SU-DHL-6 (cell line): ENCODE data around the gene EFNA5.

ENCODE experiments used
- H2AFZ ChIP-seq: fragments of 200-600 bp; sonication (generic); 2 replicates; pipeline ENCODE4 v1.6.1; 2014; ENCODE audit warnings: low read depth, mild to moderate bottlenecking, moderate library complexity, mixed read lengths, antibody characterized with exemption, low read length; ENCODE audit not compliant: severe bottlenecking
- H3F3A ChIP-seq: fragments of 200-600 bp; shearing (Covaris generic); 2 replicates; pipeline ENCODE4 v1.6.0; 2016; ENCODE audit warnings: antibody characterized with exemption, mild to moderate bottlenecking; ENCODE audit not compliant: insufficient read depth
- H3K27ac ChIP-seq: fragments of 200-600 bp; sonication (generic); 2 replicates; pipeline ENCODE4 v1.5.1; 2016; ENCODE audit warnings: low read depth, mild to moderate bottlenecking, low read length, moderate library complexity, mixed read lengths
- H3K27me3 ChIP-seq: fragments of 200-600 bp; sonication (generic), shearing (Covaris generic); 2 replicates; pipeline ENCODE4 v1.6.0; 2014; ENCODE audit warnings: mild to moderate bottlenecking, low read length
- H3K36me3 ChIP-seq: fragments of 200-600 bp; sonication (generic); 2 replicates; pipeline ENCODE4 v1.6.1; 2014; ENCODE audit warnings: mild to moderate bottlenecking, low read length, mixed read lengths
- H3K4me2 ChIP-seq: fragments of 300-600, 200-600 bp; shearing (Covaris generic), sonication (generic); 2 replicates; pipeline ENCODE4 v1.6.0; 2014; ENCODE audit warnings: low read length, low read depth, mild to moderate bottlenecking; ENCODE audit not compliant: poor library complexity, severe bottlenecking
- H3K4me3 ChIP-seq: fragments of 200-600 bp; sonication (generic); 2 replicates; pipeline ENCODE4 v1.5.1; 2014; ENCODE audit warnings: antibody characterized with exemption, low read length, mild to moderate bottlenecking, mixed read lengths; ENCODE audit not compliant: insufficient read depth, poor library complexity, severe bottlenecking
- H3K79me2 ChIP-seq: fragments of 200-600 bp; sonication (generic); 2 replicates; pipeline ENCODE4 v1.6.1; 2014; ENCODE audit warnings: mild to moderate bottlenecking, low read length, moderate library complexity; ENCODE audit not compliant: insufficient read depth
- H3K9ac ChIP-seq: fragments of 200-600 bp; sonication (generic); 2 replicates; pipeline ENCODE4 v1.7.0; 2014; ENCODE audit warnings: mild to moderate bottlenecking, low read length
- H3K9me2 ChIP-seq: fragments of 200-600 bp; sonication (generic); replicated peaks from 2 replicates; pipeline ENCODE4 v1.6.1; 2014; ENCODE audit warnings: low read length; ENCODE audit not compliant: insufficient read depth
- H3K9me3 ChIP-seq: fragments of 200-600 bp; sonication (generic); 2 replicates; pipeline ENCODE4 v1.6.1; 2014; ENCODE audit warnings: low read length, mixed read lengths; ENCODE audit not compliant: insufficient read depth
- H4K20me1 ChIP-seq: fragments of 200-600 bp; sonication (generic); 2 replicates; pipeline ENCODE4 v1.6.1; 2014; ENCODE audit warnings: low read depth, mild to moderate bottlenecking, antibody characterized with exemption, low read length, moderate library complexity, mixed read lengths
- EZH2phosphoT487 ChIP-seq: fragments of 200-600 bp; sonication (generic), shearing (Covaris generic); conservative IDR thresholded peaks from 2 replicates; pipeline ENCODE4 v1.6.1; 2018; ENCODE audit warnings: mild to moderate bottlenecking, antibody characterized with exemption, low read length, moderate library complexity, mixed read lengths
- TF ChIP-seq, protein P1 (sequence below): fragments of 200-600 bp; sonication (generic); IDR thresholded peaks from one replicate; pipeline ENCODE4 v1.5.1; 2017; ENCODE audit warnings: antibody characterized with exemption, mild to moderate bottlenecking, low read length, moderate library complexity; ENCODE audit not compliant: insufficient read depth, poor library complexity, severe bottlenecking

The EFNA5 gene

GRCh38 chr5:107391787-107392186 is 278.9 kb downstream of the EFNA5 start:
- Histone ChIP-seq H3K27me3 (no peaks in the 10 kb centered on the region), H3K79me2 (no peaks in the 10 kb centered on the region), H3K36me3 (no peaks in the 10 kb centered on the region), H3K9me2 (no peaks in the 10 kb centered on the region), H3K9me3 (no peaks in the 10 kb centered on the region), H3K9ac (no peak overlapping the region), H3K27ac (no peak overlapping the region), H3K4me2 (no peak overlapping the region), H3K4me3 (no peak overlapping the region), H4K20me1 (no peaks in the 10 kb centered on the region), H3F3A (peaks cover 10% of the 10 kb centered on the region), H2AFZ (no peak overlapping the region)
- TF ChIP-seq, protein P1, sequence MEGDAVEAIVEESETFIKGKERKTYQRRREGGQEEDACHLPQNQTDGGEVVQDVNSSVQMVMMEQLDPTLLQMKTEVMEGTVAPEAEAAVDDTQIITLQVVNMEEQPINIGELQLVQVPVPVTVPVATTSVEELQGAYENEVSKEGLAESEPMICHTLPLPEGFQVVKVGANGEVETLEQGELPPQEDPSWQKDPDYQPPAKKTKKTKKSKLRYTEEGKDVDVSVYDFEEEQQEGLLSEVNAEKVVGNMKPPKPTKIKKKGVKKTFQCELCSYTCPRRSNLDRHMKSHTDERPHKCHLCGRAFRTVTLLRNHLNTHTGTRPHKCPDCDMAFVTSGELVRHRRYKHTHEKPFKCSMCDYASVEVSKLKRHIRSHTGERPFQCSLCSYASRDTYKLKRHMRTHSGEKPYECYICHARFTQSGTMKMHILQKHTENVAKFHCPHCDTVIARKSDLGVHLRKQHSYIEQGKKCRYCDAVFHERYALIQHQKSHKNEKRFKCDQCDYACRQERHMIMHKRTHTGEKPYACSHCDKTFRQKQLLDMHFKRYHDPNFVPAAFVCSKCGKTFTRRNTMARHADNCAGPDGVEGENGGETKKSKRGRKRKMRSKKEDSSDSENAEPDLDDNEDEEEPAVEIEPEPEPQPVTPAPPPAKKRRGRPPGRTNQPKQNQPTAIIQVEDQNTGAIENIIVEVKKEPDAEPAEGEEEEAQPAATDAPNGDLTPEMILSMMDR = no peak
- TF ChIP-seq EZH2phosphoT487 = no peak

DNA sequence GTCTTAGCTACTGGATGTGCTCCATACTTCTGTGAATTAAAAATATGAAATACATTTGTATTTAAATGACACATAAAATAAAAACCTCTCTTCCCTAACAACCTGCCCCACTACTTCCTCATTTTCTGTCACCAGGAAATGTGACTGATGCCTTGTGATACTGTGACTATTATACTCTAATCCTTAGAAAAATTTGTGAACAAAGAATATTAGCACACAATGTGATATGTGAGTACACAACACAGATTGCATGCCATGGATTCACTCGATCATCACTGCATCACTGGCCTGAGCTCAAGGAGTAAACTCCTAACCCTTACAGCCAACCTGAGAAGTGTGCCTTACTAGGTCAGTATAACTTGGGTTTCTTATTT is 281.0 kb downstream of the EFNA5 start:
- H2AFZ ChIP-seq = peak overlapping the region; percentile 13
- no peaks in the 10 kb centered on the region for H3K9me3 ChIP-seq
- no peaks in the 10 kb centered on the region for H3K36me3 ChIP-seq
- no peak overlapping the region for H3K4me3 ChIP-seq
- no peaks in the 10 kb centered on the region for H3K27me3 ChIP-seq
- H3K4me2 ChIP-seq = peak overlapping the region; percentile 70
- TF ChIP-seq, protein P1 = no peak
- TF ChIP-seq EZH2phosphoT487 = no peak
- H3K9ac ChIP-seq = peak overlapping the region; percentile 21; the same call in 1 of the 2 replicates
- H3K79me2 ChIP-seq = no peaks in the 10 kb centered on the region
- H4K20me1 ChIP-seq = no peaks in the 10 kb centered on the region
- no peaks in the 10 kb centered on the region for H3K9me2 ChIP-seq
- H3F3A ChIP-seq = peaks cover 10% of the 10 kb centered on the region
- H3K27ac ChIP-seq = peak overlapping the region; percentile 78

- H3K9ac ChIP-seq = peak overlapping the region; percentile 21; the same call in 1 of the 2 replicates
- no peaks in the 10 kb centered on the region for H3K27me3 ChIP-seq
- H3K36me3 ChIP-seq = no peaks in the 10 kb centered on the region
- H3K9me3 ChIP-seq = no peaks in the 10 kb centered on the region
- H4K20me1 ChIP-seq = no peaks in the 10 kb centered on the region
- H3K79me2 ChIP-seq = no peaks in the 10 kb centered on the region
- H3K9me2 ChIP-seq = no peaks in the 10 kb centered on the region
- H2AFZ ChIP-seq = peak overlapping the region; percentile 13
- H3F3A ChIP-seq = peaks cover 10% of the 10 kb centered on the region
- H3K27ac ChIP-seq = peak overlapping the region; percentile 78
- TF ChIP-seq EZH2phosphoT487 = no peak
- TF ChIP-seq, protein P1 = no peak
- peak overlapping the region; percentile 22 for H3K4me3 ChIP-seq
- peak overlapping the region; percentile 70 for H3K4me2 ChIP-seq
These were observed 281.5 kb downstream of the EFNA5 start for GRCh38 chr5:107389130-107389774.
